ENCODE measurements around the gene ZNF536. TPM values are rescaled to one million over a fixed set of nuclear protein-coding genes. Genes with fewer than 3 reads are reported as not detected.

The ZNF536 gene
- total and polyA plus RNA-seq, 2 of the 4 experiments (the other 2 are of a cell fraction), result not detected

GRCh38 chr19:30401956-30402355 is 29.8 kb downstream of the ZNF536 start:
- H3K23ac ChIP-seq (ENCODE audit: low read depth, low read length), result no peak overlapping the region
- no peak for ATAC-seq (ENCODE audit: low read depth)
- H3K4me1 ChIP-seq (ENCODE audit: control insufficient read depth, insufficient read depth, low read length), result no peaks in the 10 kb centered on the region
- no peak overlapping the region for H4K8ac ChIP-seq (ENCODE audit: low read depth in 2 of 2, low read length in 2 of 2)
- no peak overlapping the region for H4K5ac ChIP-seq (ENCODE audit: low read depth, low read length)
- no peak for DNase-seq
- dilution Hi-C loops (cut with HindIII; ENCODE audit: low sequenced_read_pairs, unreplicated experiment), result no loop called here
- no peak overlapping the region for H2AFZ ChIP-seq (replicated peaks; ENCODE audit: low read length, poor library complexity)
- no peak overlapping the region for H2BK15ac ChIP-seq (ENCODE audit: low read depth, low read length)
- no peak overlapping the region for H3K4ac ChIP-seq (ENCODE audit: low read depth, low read length)
- no peak overlapping the region for H3K27ac ChIP-seq (ENCODE audit: insufficient read depth, low read length)
- no peak overlapping the region for H3K4me2 ChIP-seq (ENCODE audit: low read depth, low read length)
- no peak overlapping the region for H2BK5ac ChIP-seq (ENCODE audit: low read depth, low read length, poor library complexity, severe bottlenecking)
- H2AK9ac ChIP-seq (replicated peaks; ENCODE audit: low read depth, low read length, poor library complexity), result no peak overlapping the region
- H3K56ac ChIP-seq (ENCODE audit: extremely low read depth, insufficient read depth, low read length), result no peak overlapping the region
- no peak overlapping the region for H3K14ac ChIP-seq (replicated peaks; ENCODE audit: low read depth, low read length)
- no peak overlapping the region for H3K4me3 ChIP-seq (ENCODE audit: insufficient read depth, low read depth, low read length)
- H3K9me3 ChIP-seq (ENCODE audit: control insufficient read depth, insufficient read depth, low read length), result peaks cover 19% of the 10 kb centered on the region; the same call in 1 of the 2 replicates
- H3K27me3 ChIP-seq (ENCODE audit: control insufficient read depth, insufficient read depth, low read length), result no peaks in the 10 kb centered on the region
- TF ChIP-seq RAD21 (IDR thresholded peaks at IDR 0.05; ENCODE audit: low read length) (no peak), SMC3 (IDR thresholded peaks at IDR 0.05; ENCODE audit: low read depth, low read length) (no peak), ELK1 (IDR thresholded peaks at IDR 0.05; ENCODE audit: borderline replicate concordance, low read depth, low read length) (no peak), USF2 (IDR thresholded peaks at IDR 0.05; ENCODE audit: low read depth, low read length) (no peak), POLR2A (IDR thresholded peaks at IDR 0.05; ENCODE audit: low read depth, low read length) (no peak), RFX5 (IDR thresholded peaks at IDR 0.05; ENCODE audit: low read depth, low read length) (no peak), RCOR1 (IDR thresholded peaks at IDR 0.05; ENCODE audit: insufficient replicate concordance, low read length) (no peak), CTCF (conservative IDR thresholded peaks at IDR 0.05; ENCODE audit: low read depth, low read length) (no peak)
- WGBS, 2 experiments (ENCODE audit: extremely low coverage in 2 of 2, insufficient read length in 1 of 2), result no CpG with 5 or more reads among the region's 4 CpGs
- ChIA-PET POLR2A (ENCODE audit: unreplicated experiment) (no interaction called here), CTCF (interaction anchor here (0.6 kb wide), 1 partner anchor 111 kb away, joined by 7 read pairs; no protein-coding TSS in a partner anchor)
- H2BK120ac ChIP-seq (ENCODE audit: low read depth, low read length), result no peak overlapping the region
- no peak overlapping the region for H3K18ac ChIP-seq (ENCODE audit: low read depth, low read length)
- H4K91ac ChIP-seq (ENCODE audit: insufficient read depth, low read depth, low read length), result no peak overlapping the region
- intact Hi-C loops (cut with micrococcal nuclease), result no loop called here
- no peaks in the 10 kb centered on the region for H3K9me1 ChIP-seq (ENCODE audit: insufficient read depth, low read length)
- H2AK5ac ChIP-seq (ENCODE audit: low read depth, low read length), result no peak overlapping the region
- no peaks in the 10 kb centered on the region for H4K20me1 ChIP-seq (ENCODE audit: insufficient read depth, low read length)
- H3K9ac ChIP-seq (ENCODE audit: low read depth, low read length), result no peak overlapping the region
- no peaks in the 10 kb centered on the region for H3K36me3 ChIP-seq (ENCODE audit: control insufficient read depth, insufficient read depth, low read length)
- in situ Hi-C loops (cut with MboI; ENCODE audit: low sequenced_read_pairs), result no loop called here
- H3K79me1 ChIP-seq (ENCODE audit: low read depth in 1 of 2, low read length in 2 of 2), result no peaks in the 10 kb centered on the region
- no peak overlapping the region for H2BK20ac ChIP-seq (ENCODE audit: low read depth, low read length)
- BruUV-seq (replicated peaks), result no TSS peak

All from IMR-90 (cell line).